Glutamatergic neuron (in vitro differentiated cells): ENCODE measurements around the gene ALCAM. TPM values are rescaled to one million over a fixed set of nuclear protein-coding genes. Genes with fewer than 3 reads are reported as not detected.

Experiments used
- DNase-seq: peaks from one replicate; pipeline ENCODE4 v3.0.0; 2022
- H3K27ac Mint-ChIP-seq: one replicate; pipeline ENCODE4 v1.8.0; 2020; ENCODE audit warnings: mild to moderate bottlenecking, mixed read lengths, inconsistent platforms; ENCODE audit not compliant: unreplicated experiment
- H3K27me3 Mint-ChIP-seq: one replicate; pipeline ENCODE4 v1.8.0; 2020; ENCODE audit warnings: mild to moderate bottlenecking, moderate library complexity, mixed read lengths, inconsistent platforms; ENCODE audit not compliant: unreplicated experiment
- H3K36me3 Mint-ChIP-seq: one replicate; pipeline ENCODE4 v1.8.0; 2020; ENCODE audit warnings: mild to moderate bottlenecking, mixed read lengths, inconsistent platforms; ENCODE audit not compliant: unreplicated experiment
- H3K4me1 Mint-ChIP-seq: one replicate; pipeline ENCODE4 v1.8.0; 2020; ENCODE audit warnings: mild to moderate bottlenecking, low read depth, mixed read lengths, inconsistent platforms; ENCODE audit not compliant: unreplicated experiment
- H3K4me3 Mint-ChIP-seq: one replicate; pipeline ENCODE4 v1.8.0; 2020; ENCODE audit warnings: mild to moderate bottlenecking, mixed read lengths, inconsistent platforms; ENCODE audit not compliant: unreplicated experiment
- H3K9me3 Mint-ChIP-seq: one replicate; pipeline ENCODE4 v1.8.0; 2020; ENCODE audit warnings: mild to moderate bottlenecking, moderate library complexity, mixed read lengths, inconsistent platforms; ENCODE audit not compliant: unreplicated experiment
- CTCF ChIP-seq: fragments of 200-600 bp; sonication (generic); IDR thresholded peaks from one replicate; pipeline ENCODE4 v1.5.0; 2021; ENCODE audit not compliant: partially characterized antibody, unreplicated experiment
- total RNA-seq: library from RNA; stranded (reverse); fragmentation: NEBNext Ultra II Directional; extraction: Animal tissue kit (Norgen Biotek cat#: 25700); gene quantifications from one replicate; pipeline ENCODE4 v1.2.1, GENCODE V29; 2021; ENCODE audit not compliant: unreplicated experiment

ALCAM gene
- total RNA-seq, 1 donor from 2014 or later, result 115 TPM

DNA sequence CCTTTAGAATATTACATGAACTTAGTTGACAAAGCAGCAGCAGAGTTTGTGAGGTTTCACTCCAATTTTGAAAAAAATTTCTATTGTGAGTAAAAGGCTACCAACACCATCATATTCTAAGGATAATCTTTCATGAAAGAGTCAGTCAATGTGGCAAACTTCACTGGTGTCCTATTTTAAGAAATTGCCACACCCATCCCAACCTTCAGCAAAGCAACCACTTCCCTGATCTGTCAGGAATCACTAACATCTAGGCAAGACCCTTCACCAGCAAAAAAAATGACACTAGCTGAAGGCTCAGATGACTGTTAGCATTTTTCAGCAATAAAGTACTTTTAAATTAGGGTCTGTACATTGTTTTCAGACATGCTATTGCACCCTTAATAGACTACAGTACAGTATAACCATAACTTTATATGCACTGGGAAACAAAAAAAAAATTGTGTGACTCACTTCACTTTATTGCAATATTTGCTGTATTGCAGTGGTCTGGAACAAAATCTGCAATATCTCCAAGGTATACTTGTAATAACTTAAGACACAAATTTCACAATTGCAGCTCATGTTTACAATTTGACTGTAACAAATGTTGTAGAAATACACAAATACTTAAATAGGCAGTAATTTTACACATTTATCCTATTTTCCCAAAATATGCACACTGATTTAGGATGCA lies 38.9 kb upstream of the ALCAM start:
- no peak overlapping the region for H3K27ac Mint-ChIP-seq
- H3K27me3 Mint-ChIP-seq, result no peaks in the 10 kb centered on the region
- H3K4me1 Mint-ChIP-seq, result no peaks in the 10 kb centered on the region
- no peak for DNase-seq
- no peaks in the 10 kb centered on the region for H3K9me3 Mint-ChIP-seq
- H3K4me3 Mint-ChIP-seq, result no peak overlapping the region
- peaks cover 7% of the 10 kb centered on the region for H3K36me3 Mint-ChIP-seq
- TF ChIP-seq CTCF, result no peak

GRCh38 chr3:105328338-105328730 lies 38.4 kb upstream of the ALCAM start:
- TF ChIP-seq CTCF, result no peak
- H3K27ac Mint-ChIP-seq, result no peak overlapping the region
- no peaks in the 10 kb centered on the region for H3K9me3 Mint-ChIP-seq

GRCh38 chr3:105332961-105333360 lies 33.7 kb upstream of the ALCAM start:
- TF ChIP-seq CTCF, result no peak
- Mint-ChIP-seq H3K36me3 (peaks cover 12% of the 10 kb centered on the region), H3K4me3 (no peak overlapping the region), H3K9me3 (no peaks in the 10 kb centered on the region), H3K27ac (no peak overlapping the region), H3K27me3 (no peaks in the 10 kb centered on the region), H3K4me1 (no peaks in the 10 kb centered on the region)
- DNase-seq, result no peak

More at GRCh38 chr3:105328338-105328730, 38.4 kb upstream of the ALCAM start:
- H3K36me3 Mint-ChIP-seq, result peaks cover 12% of the 10 kb centered on the region
- H3K4me1 Mint-ChIP-seq, result no peaks in the 10 kb centered on the region
- no peaks in the 10 kb centered on the region for H3K27me3 Mint-ChIP-seq
- H3K4me3 Mint-ChIP-seq, result no peak overlapping the region
- DNase-seq, result no peak

DNA sequence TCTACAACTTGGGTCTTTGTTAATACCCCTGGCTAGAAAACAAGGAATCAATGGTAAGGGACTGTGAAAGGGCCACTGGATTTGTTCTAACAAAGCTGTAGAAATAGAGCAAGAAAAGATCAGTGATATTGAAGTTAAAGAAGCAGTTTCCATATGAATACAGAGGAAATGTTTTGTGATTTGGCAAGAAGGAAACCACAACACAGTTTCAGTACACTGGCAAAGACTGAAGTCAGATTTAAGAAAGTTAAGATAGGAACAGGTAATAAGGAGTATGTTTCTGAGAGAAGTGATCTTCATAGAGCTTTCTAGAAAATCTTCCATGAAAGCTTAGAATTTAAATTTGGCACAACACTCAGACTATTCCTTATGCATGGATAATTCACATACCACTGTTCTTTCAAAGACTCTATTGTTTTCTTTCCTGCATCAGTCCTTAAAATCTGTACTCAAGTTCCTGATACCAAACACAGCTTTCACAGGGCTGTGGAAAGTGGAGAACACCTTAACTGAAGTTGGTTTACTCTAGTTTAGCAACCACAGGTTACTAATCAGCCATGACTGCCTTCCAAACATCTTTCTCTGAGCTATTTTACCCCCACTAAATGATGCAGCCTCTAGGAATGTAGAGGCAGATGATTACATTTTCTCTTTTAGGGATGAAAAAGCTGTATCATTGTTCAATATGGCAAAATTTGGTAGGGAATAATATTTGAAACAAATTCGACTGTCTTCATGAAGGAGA lies 32.4 kb upstream of the ALCAM start:
- no peaks in the 10 kb centered on the region for H3K27me3 Mint-ChIP-seq
- H3K27ac Mint-ChIP-seq, result no peak overlapping the region
- no peak for TF ChIP-seq CTCF
- DNase-seq, result no peak
- no peak overlapping the region for H3K4me3 Mint-ChIP-seq
- peaks cover 12% of the 10 kb centered on the region for H3K36me3 Mint-ChIP-seq
- H3K9me3 Mint-ChIP-seq, result no peaks in the 10 kb centered on the region
- H3K4me1 Mint-ChIP-seq, result no peaks in the 10 kb centered on the region

DNA sequence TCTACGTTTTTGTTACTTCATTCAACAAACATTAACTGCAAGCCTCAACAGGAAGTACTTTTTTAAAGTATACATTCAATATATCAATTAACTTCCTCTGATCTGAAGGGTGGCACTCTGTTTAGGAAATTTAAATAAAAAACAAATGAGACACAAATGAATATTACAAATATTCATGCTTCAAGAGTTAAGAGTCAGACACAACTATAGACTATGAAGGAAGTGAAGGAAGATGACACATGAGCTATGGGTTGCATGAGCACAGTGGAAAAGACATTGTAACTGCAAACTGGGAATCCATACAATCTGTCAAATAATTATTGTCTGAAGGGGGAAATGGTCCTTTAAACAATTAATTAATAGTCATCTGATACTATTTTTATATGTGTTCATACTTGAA lies 26.8 kb upstream of the ALCAM start:
- no peaks in the 10 kb centered on the region for H3K9me3 Mint-ChIP-seq
- TF ChIP-seq CTCF, result no peak
- H3K4me1 Mint-ChIP-seq, result no peaks in the 10 kb centered on the region
- no peaks in the 10 kb centered on the region for H3K36me3 Mint-ChIP-seq
- no peak overlapping the region for H3K27ac Mint-ChIP-seq
- DNase-seq, result no peak
- H3K27me3 Mint-ChIP-seq, result no peaks in the 10 kb centered on the region
- no peak overlapping the region for H3K4me3 Mint-ChIP-seq
